22Rv1 (cell line): Measurements from ENCODE around the gene BRCA1.

Experiments
- H3K27ac ChIP-seq: fragments of 450-650 bp; 2 replicates; pipeline ENCODE4 v1.5.1; 2017
- CTCF ChIP-seq: fragments of 450-650 bp; IDR thresholded peaks from 2 replicates; pipeline ENCODE4 v1.5.1; 2017; ENCODE audit warnings: mild to moderate bottlenecking
- ZFX ChIP-seq: fragments of 450-650 bp; IDR thresholded peaks from 2 replicates; pipeline ENCODE4 v1.6.1; 2017; ENCODE audit warnings: antibody characterized with exemption, borderline replicate concordance

The BRCA1 gene

GRCh38 chr17:43011728-43012472 is 113.3 kb downstream of the BRCA1 start:
- no peak overlapping the region for H3K27ac ChIP-seq
- TF ChIP-seq CTCF (no peak), ZFX (no peak)

GRCh38 chr17:43010667-43011308 is 114.4 kb downstream of the BRCA1 start:
- no peak for TF ChIP-seq ZFX
- TF ChIP-seq CTCF = no peak
- H3K27ac ChIP-seq = peak overlapping the region; percentile 36; the same call in 1 of the 2 replicates

- peak; percentile 60 for TF ChIP-seq CTCF
- TF ChIP-seq ZFX = no peak
- H3K27ac ChIP-seq = peak within 1 kb of the TSS; percentile 75
These were observed 118.3 kb downstream of the BRCA1 start, which contains the start of gene IFI35 for GRCh38 chr17:43006639-43007551. IFI35 (plus strand) TSS chr17:43006784; CDS start chr17:43006948, 164 bp downstream.

GRCh38 chr17:43003542-43004172 is 121.5 kb downstream of the BRCA1 start:
- H3K27ac ChIP-seq = peak overlapping the region; percentile 75
- TF ChIP-seq ZFX (no peak), CTCF (0 out of 2 replicates have a peak, but pooled peaks have one; percentile 8)

GRCh38 chr17:43000894-43001293 is 124.3 kb downstream of the BRCA1 start:
- H3K27ac ChIP-seq = peak overlapping the region; percentile 88

GRCh38 chr17:42999003-42999525 is 126.1 kb downstream of the BRCA1 start:
- TF ChIP-seq ZFX (no peak), CTCF (no peak)
- peak overlapping the region; percentile 88 for H3K27ac ChIP-seq
